Measurements from ENCODE around the gene SOSTDC1.
"Not testable (repeated sequence)": the region's sequence is repeated elsewhere in the genome, so short reads cannot be mapped to it uniquely, and the experiment has no call there.

Gene SOSTDC1

GRCh38 chr7:16465469-16466361 is at the start of gene SOSTDC1:
Gene SOSTDC1, minus strand, starts transcription at chr7:16465738. Its CDS starts 70 bp downstream, at chr7:16465668.
- no peak for DNase-seq

- DNase-seq = no peak
Observed at GRCh38 chr7:16514729-16515128, 49.2 kb upstream of the SOSTDC1 start.

- DNase-seq = no peak
Observed at GRCh38 chr7:16514271-16514670, 48.7 kb upstream of the SOSTDC1 start.

GRCh38 chr7:16512097-16512496 is 46.6 kb upstream of the SOSTDC1 start:
- DNase-seq = no peak

GRCh38 chr7:16511314-16511713 is 45.8 kb upstream of the SOSTDC1 start:
- DNase-seq = no peak

GRCh38 chr7:16509829-16510228 is 44.3 kb upstream of the SOSTDC1 start:
- DNase-seq = no peak

- not testable (repeated sequence) for DNase-seq
Observed at GRCh38 chr7:16506422-16506821, 40.9 kb upstream of the SOSTDC1 start.

- no peak for DNase-seq
Observed at GRCh38 chr7:16504019-16504418, 38.5 kb upstream of the SOSTDC1 start.

GRCh38 chr7:16502303-16502702 is 36.8 kb upstream of the SOSTDC1 start:
- no peak for DNase-seq

- no peak for DNase-seq
Observed at GRCh38 chr7:16498122-16498521, 32.6 kb upstream of the SOSTDC1 start.

- no peak for DNase-seq
Observed at GRCh38 chr7:16494955-16495719, 29.6 kb upstream of the SOSTDC1 start.

GRCh38 chr7:16494551-16494950 is 29.0 kb upstream of the SOSTDC1 start:
- no peak for DNase-seq

- no peak for DNase-seq
Observed at GRCh38 chr7:16493266-16493665, 27.7 kb upstream of the SOSTDC1 start.

GRCh38 chr7:16492513-16493062 is 27.1 kb upstream of the SOSTDC1 start:
- no peak for DNase-seq

- DNase-seq = no peak
Observed at GRCh38 chr7:16491148-16491547, 25.6 kb upstream of the SOSTDC1 start.

GRCh38 chr7:16484453-16485158 is 19.1 kb upstream of the SOSTDC1 start:
- no peak for DNase-seq

- DNase-seq = no peak
Observed at GRCh38 chr7:16479591-16479990, 14.1 kb upstream of the SOSTDC1 start.

- DNase-seq = no peak
Observed at GRCh38 chr7:16479161-16479560, 13.6 kb upstream of the SOSTDC1 start.

- DNase-seq = no peak
Observed at GRCh38 chr7:16471933-16472332, 6.4 kb upstream of the SOSTDC1 start.

- no peak for DNase-seq
Observed at GRCh38 chr7:16463949-16464715, 1.4 kb downstream of the SOSTDC1 start.

GRCh38 chr7:16463520-16463919 is 2.0 kb downstream of the SOSTDC1 start:
- DNase-seq = no peak

- DNase-seq = no peak
Observed at GRCh38 chr7:16462431-16462889, 3.1 kb downstream of the SOSTDC1 start.
